WTC11 (cell line): ENCODE data around the gene CPVL. TPM values are rescaled to one million over a fixed set of nuclear protein-coding genes. Genes with fewer than 3 reads are reported as not detected.

Source experiments
- ATAC-seq: fragments of 200-7000 bp; cut with Tn5 transposase; 2 replicates; pipeline ENCODE4 v1.10.0; 2021; ENCODE audit warnings: mild to moderate bottlenecking, moderate library complexity
- CTCF ChIA-PET: fragments of 300-600 bp; sonication (Branson Sonifier 250); formaldehyde crosslinking; loops from one replicate; lab custom pipeline; 2021; ENCODE audit warnings: antibody characterized with exemption; lab: Charles Lee
- POLR2A ChIA-PET: fragments of 350-600 bp; sonication (Branson Sonifier 250); formaldehyde crosslinking; loops from one replicate; lab custom pipeline; 2021; ENCODE audit warnings: antibody characterized with exemption; lab: Charles Lee
- DNase-seq: peaks from one replicate; pipeline ENCODE4 v3.0.0; 2021; ENCODE audit warnings: low spot score
- H3K27ac Mint-ChIP-seq: 2 replicates; pipeline ENCODE4 v1.8.0; 2021; ENCODE audit warnings: mixed read lengths
- H3K27me3 Mint-ChIP-seq: 2 replicates; pipeline ENCODE4 v1.8.0; 2021; ENCODE audit warnings: low read depth, mild to moderate bottlenecking, moderate library complexity, mixed read lengths
- H3K36me3 Mint-ChIP-seq: 2 replicates; pipeline ENCODE4 v1.8.0; 2021; ENCODE audit warnings: mixed read lengths
- H3K4me1 Mint-ChIP-seq: 2 replicates; pipeline ENCODE4 v1.8.0; 2022; ENCODE audit warnings: mixed read lengths
- H3K4me3 Mint-ChIP-seq: 2 replicates; pipeline ENCODE4 v1.8.0; 2021; ENCODE audit warnings: mild to moderate bottlenecking, moderate library complexity, mixed read lengths
- H3K9me3 Mint-ChIP-seq: 2 replicates; pipeline ENCODE4 v1.8.0; 2021; ENCODE audit warnings: mixed read lengths
- AFF4 ChIP-seq: sonication (generic); formaldehyde crosslinking; IDR thresholded peaks from 2 replicates; pipeline ENCODE4 v1.8.1; 2023; ENCODE audit warnings: mild to moderate bottlenecking, missing genetic modification reagents, borderline replicate concordance
- ATF3 ChIP-seq: sonication (generic); formaldehyde crosslinking; conservative IDR thresholded peaks from 2 replicates; pipeline ENCODE4 v1.8.1; 2022; ENCODE audit warnings: mild to moderate bottlenecking, missing genetic modification reagents
- CBFB ChIP-seq: sonication (generic); formaldehyde crosslinking; IDR thresholded peaks from 2 replicates; pipeline ENCODE4 v1.8.1; 2022; ENCODE audit warnings: mild to moderate bottlenecking, low read depth, missing genetic modification reagents
- E2F1 ChIP-seq: sonication (generic); formaldehyde crosslinking; IDR thresholded peaks from 2 replicates; pipeline ENCODE4 v1.8.0; 2022; ENCODE audit warnings: mild to moderate bottlenecking, missing genetic modification reagents
- E2F4 ChIP-seq: sonication (generic); formaldehyde crosslinking; IDR thresholded peaks from 2 replicates; pipeline ENCODE4 v1.8.1; 2022; ENCODE audit warnings: low read depth, mild to moderate bottlenecking, moderate library complexity, missing genetic modification reagents, borderline replicate concordance
- ELF4 ChIP-seq: sonication (generic); formaldehyde crosslinking; IDR thresholded peaks from 2 replicates; pipeline ENCODE4 v1.8.1; 2022; ENCODE audit warnings: low read depth, mild to moderate bottlenecking, moderate library complexity, missing genetic modification reagents
- EMX1 ChIP-seq: fragments of 250-450 bp; sonication (Bioruptor Pico); IDR thresholded peaks from 2 replicates; pipeline ENCODE4 v1.8.0; 2021; ENCODE audit warnings: mild to moderate bottlenecking
- HMGXB4 ChIP-seq: sonication (generic); formaldehyde crosslinking; IDR thresholded peaks from 2 replicates; pipeline ENCODE4 v1.8.1; 2023; ENCODE audit warnings: mild to moderate bottlenecking, moderate library complexity, missing genetic modification reagents
- JAZF1 ChIP-seq: fragments of 250-450 bp; sonication (Bioruptor Pico); IDR thresholded peaks from 2 replicates; pipeline ENCODE4 v1.9.0; 2021; ENCODE audit warnings: moderate library complexity, mild to moderate bottlenecking, inconsistent platforms
- MAX ChIP-seq: sonication (generic); formaldehyde crosslinking; IDR thresholded peaks from 2 replicates; pipeline ENCODE4 v1.8.0; 2022; ENCODE audit warnings: mild to moderate bottlenecking, missing genetic modification reagents
- NR1H2 ChIP-seq: sonication (generic); formaldehyde crosslinking; IDR thresholded peaks from 2 replicates; pipeline ENCODE4 v1.9.0; 2021; ENCODE audit warnings: mild to moderate bottlenecking, moderate library complexity, missing genetic modification reagents
- NR2C2 ChIP-seq: sonication (generic); formaldehyde crosslinking; IDR thresholded peaks from 2 replicates; pipeline ENCODE4 v1.8.0; 2022; ENCODE audit warnings: mild to moderate bottlenecking, missing genetic modification reagents
- PRRX2 ChIP-seq: fragments of 250-450 bp; sonication (Bioruptor Pico); IDR thresholded peaks from 2 replicates; pipeline ENCODE4 v1.8.0; 2021; ENCODE audit warnings: mild to moderate bottlenecking
- SMAD4 ChIP-seq: sonication (generic); formaldehyde crosslinking; IDR thresholded peaks from 2 replicates; pipeline ENCODE4 v1.8.0; 2022; ENCODE audit warnings: mild to moderate bottlenecking, missing genetic modification reagents
- TEAD1 ChIP-seq: sonication (generic); formaldehyde crosslinking; IDR thresholded peaks from 2 replicates; pipeline ENCODE4 v1.8.0; 2022; ENCODE audit warnings: mild to moderate bottlenecking, missing genetic modification reagents
- ZBTB21 ChIP-seq: sonication (generic); formaldehyde crosslinking; IDR thresholded peaks from 2 replicates; pipeline ENCODE4 v1.8.1; 2023; ENCODE audit warnings: mild to moderate bottlenecking, missing genetic modification reagents, borderline replicate concordance
- ZNF138 ChIP-seq: sonication (generic); formaldehyde crosslinking; conservative IDR thresholded peaks from 2 replicates; pipeline ENCODE4 v1.8.1; 2022; ENCODE audit warnings: mild to moderate bottlenecking, moderate library complexity, missing genetic modification reagents
- total RNA-seq: library from RNA; stranded (reverse); gene quantifications from 3 replicates; pipeline ENCODE4 v1.2.3, GENCODE V29; 2021

CPVL gene
- total RNA-seq, 1 experiment from 2014 or later: 34.2 TPM

- TF ChIP-seq ELF4 (CRISPR knock-in tag): no peak
- TF ChIP-seq ZNF138 (CRISPR knock-in tag): no peak
- TF ChIP-seq AFF4 (CRISPR knock-in tag): no peak
- TF ChIP-seq JAZF1 (CRISPR knock-in tag): no peak
Measured at GRCh38 chr7:28984217-28984616, 162.1 kb downstream of the CPVL start (continued).

- POLR2A ChIA-PET: no interaction called here
- ATAC-seq: no peak
Measured at GRCh38 chr7:28983396-28984190, 162.7 kb downstream of the CPVL start.

More at GRCh38 chr7:28983396-28984190, 162.7 kb downstream of the CPVL start:
- no peak overlapping the region for H3K4me3 Mint-ChIP-seq
- 0 out of 2 replicates have a peak overlapping the region, but pooled peaks have one; percentile 78 for H3K27ac Mint-ChIP-seq
- TF ChIP-seq TEAD1 (CRISPR knock-in tag) (no peak), EMX1 (CRISPR knock-in tag) (no peak), E2F1 (CRISPR knock-in tag) (no peak), ATF3 (no peak), PRRX2 (CRISPR knock-in tag) (no peak), CBFB (CRISPR knock-in tag) (no peak), MAX (CRISPR knock-in tag) (no peak), ZNF138 (CRISPR knock-in tag) (no peak), SMAD4 (no peak), NR1H2 (CRISPR knock-in tag) (no peak), HMGXB4 (CRISPR knock-in tag) (no peak), ZBTB21 (CRISPR knock-in tag) (no peak), NR2C2 (CRISPR knock-in tag) (no peak), E2F4 (CRISPR knock-in tag) (no peak)
- TF ChIP-seq, all 79 proteins: peak for 0
- Mint-ChIP-seq H3K27me3 (no peaks in the 10 kb centered on the region), H3K36me3 (no peaks in the 10 kb centered on the region), H3K9me3 (no peaks in the 10 kb centered on the region), H3K4me1 (peaks cover 58% of the 10 kb centered on the region)
- CTCF ChIA-PET: interaction anchor here (1.1 to 4.0 kb wide), 3 partner anchors 22 to 123 kb away, joined by 3 to 35 read pairs (median 4); no protein-coding TSS in a partner anchor
- no peak for DNase-seq
